ENCODE data around the gene CDCA3. TPM values are rescaled to one million over a fixed set of nuclear protein-coding genes. Genes with fewer than 3 reads are reported as not detected.

The CDCA3 gene
- total and polyA plus RNA-seq, 2 of the 13 experiments (the other 11 are each of a cell fraction or from before 2014, with no cell fraction given): 32.7 to 56.5 TPM

DNA sequence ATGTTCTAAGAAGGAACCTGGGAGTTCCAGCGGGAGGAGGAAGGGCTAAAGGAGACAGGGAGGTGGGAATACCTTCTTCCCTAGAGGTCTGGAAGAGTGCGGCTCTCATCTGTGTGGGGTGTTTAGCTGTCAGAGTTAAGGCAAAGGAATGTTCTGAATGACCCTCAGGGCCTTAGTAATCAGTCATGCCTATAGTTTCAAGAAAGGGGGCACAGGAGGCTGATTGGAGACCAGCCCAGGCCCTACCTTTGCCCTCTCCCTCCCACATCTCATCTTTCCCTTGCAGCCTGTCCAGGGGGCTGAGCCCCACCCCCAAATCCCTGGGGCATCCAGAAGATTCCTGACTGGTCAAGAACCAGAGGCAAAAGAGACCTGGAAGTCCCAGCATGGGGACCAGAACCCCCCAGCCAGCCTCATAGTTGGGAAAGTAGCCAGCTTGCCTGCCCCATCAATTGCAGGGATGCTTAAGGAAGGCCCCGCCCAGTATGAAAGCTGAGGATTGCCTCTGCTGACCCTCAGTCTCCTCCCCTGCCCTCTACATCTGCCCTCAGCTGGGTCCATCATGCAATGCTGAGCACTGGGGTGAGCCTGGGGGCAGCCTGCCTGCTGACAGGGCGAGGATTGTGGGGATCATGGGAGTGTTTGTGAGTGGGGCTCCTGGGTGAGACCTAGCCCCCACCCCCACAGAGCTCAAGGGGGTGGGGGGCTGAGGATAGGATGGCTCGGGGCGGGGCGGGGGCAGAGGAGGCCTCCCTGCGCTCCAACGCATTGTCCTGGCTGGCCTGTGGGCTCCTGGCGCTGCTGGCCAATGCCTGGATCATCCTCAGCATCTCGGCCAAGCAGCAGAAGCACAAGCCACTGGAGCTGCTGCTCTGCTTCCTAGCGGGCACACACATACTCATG lies 27.7 kb downstream of the CDCA3 start:
- FAIRE-seq (no peak), ATAC-seq (no peak), DNase-seq (ENCODE audit: low spot score) (no peak)
- Histone ChIP-seq H3K9ac (ENCODE audit: insufficient read depth, low read depth, low read length) (no peak overlapping the region), H3K27me3 (ENCODE audit: control insufficient read depth in 1 of 2, insufficient read depth in 2 of 2, low read length in 2 of 2) (peaks cover 5 to 22% of the 10 kb centered on the region in 2 experiments; a peak in 4 of 5 replicates), H3K4me3 (replicated peaks in 1 of 3; ENCODE audit: insufficient read depth in 1 of 3, low read depth in 2 of 3, low read length in 3 of 3) (no peak overlapping the region), H3K4me2 (ENCODE audit: low read depth, low read length) (no peak overlapping the region), H4K20me1 (ENCODE audit: insufficient read depth, low read length) (no peaks in the 10 kb centered on the region), H2AFZ (ENCODE audit: low read length) (no peak overlapping the region), H3K79me2 (ENCODE audit: insufficient read depth, low read length) (peaks cover 4% of the 10 kb centered on the region), H3K27ac (ENCODE audit: extremely low read length, insufficient read depth, low read length) (no peak overlapping the region), H3K4me1 (ENCODE audit: insufficient read depth, low read length) (peaks cover 37% of the 10 kb centered on the region), H3K36me3 (replicated peaks in 1 of 2; ENCODE audit: control insufficient read depth in 1 of 2, insufficient read depth in 2 of 2, low read length in 2 of 2) (no peaks in the 10 kb centered on the region), H3K9me3 (ENCODE audit: low read length) (no peaks in the 10 kb centered on the region)
- TF ChIP-seq, protein P1, sequence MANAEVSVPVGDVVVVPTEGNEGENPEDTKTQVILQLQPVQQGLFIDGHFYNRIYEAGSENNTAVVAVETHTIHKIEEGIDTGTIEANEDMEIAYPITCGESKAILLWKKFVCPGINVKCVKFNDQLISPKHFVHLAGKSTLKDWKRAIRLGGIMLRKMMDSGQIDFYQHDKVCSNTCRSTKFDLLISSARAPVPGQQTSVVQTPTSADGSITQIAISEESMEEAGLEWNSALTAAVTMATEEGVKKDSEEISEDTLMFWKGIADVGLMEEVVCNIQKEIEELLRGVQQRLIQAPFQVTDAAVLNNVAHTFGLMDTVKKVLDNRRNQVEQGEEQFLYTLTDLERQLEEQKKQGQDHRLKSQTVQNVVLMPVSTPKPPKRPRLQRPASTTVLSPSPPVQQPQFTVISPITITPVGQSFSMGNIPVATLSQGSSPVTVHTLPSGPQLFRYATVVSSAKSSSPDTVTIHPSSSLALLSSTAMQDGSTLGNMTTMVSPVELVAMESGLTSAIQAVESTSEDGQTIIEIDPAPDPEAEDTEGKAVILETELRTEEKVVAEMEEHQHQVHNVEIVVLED (CRISPR knock-in tag; IDR thresholded peaks at IDR 0.05; ENCODE audit: borderline replicate concordance): no peak
- TF ChIP-seq POLR2G (IDR thresholded peaks at IDR 0.05; ENCODE audit: low read depth, low read length) (peak; percentile 22; the same call in 1 of the 2 replicates), TAF15 (IDR thresholded peaks at IDR 0.05; ENCODE audit: low read depth, low read length, poor library complexity, severe bottlenecking) (peak; percentile 26)
- intact Hi-C loops (cut with micrococcal nuclease; ENCODE audit: unreplicated experiment) (loop anchor here (2.0 to 10.0 kb wide), 2 partner anchors 45 to 209 kb away; no protein-coding TSS in a partner anchor), in situ Hi-C loops (cut with HindIII; ENCODE audit: extremely low pct_ligation_motif_present, low pct_unique_long_range_greater_than_20kb) (no loop called here)
- ChIA-PET CTCF (ENCODE audit: low intra/inter-chr PET ratio, low total read pairs) (no interaction called here), POLR2A (interaction anchor here (0.6 to 1.0 kb wide), 2 partner anchors 9 to 70 kb away, joined by 3 to 6 read pairs; partner anchors contain the start of gene MLF2)
- 79% methylated on average over 10 of the region's 12 CpGs for WGBS (ENCODE audit: low lambda C conversion rate)
- BruUV-seq (replicated peaks): no TSS peak

Measured in HepG2 (cell line).